HG02610 (cell line): ENCODE measurements around the gene NOS1AP.

Experiments used
- ATAC-seq: cut with Tn5 transposase; IDR thresholded peaks from one replicate; pipeline ENCODE4 v1.9.1; 2021; ENCODE audit warnings: mild to moderate bottlenecking, moderate library complexity; ENCODE audit not compliant: unreplicated experiment

NOS1AP gene

GRCh38 chr1:162376691-162377090, 307.2 kb downstream of the NOS1AP start, which contains the start of gene SPATA46:
SPATA46 (minus strand) TSS chr1:162376854; CDS start chr1:162376790, 64 bp downstream.
- no peak for ATAC-seq

GRCh38 chr1:162380061-162380846, 310.8 kb downstream of the NOS1AP start:
- no peak for ATAC-seq

GRCh38 chr1:162381383-162381782, 311.9 kb downstream of the NOS1AP start, which contains the start of gene C1orf226:
C1orf226 (plus strand) TSS chr1:162381728; CDS start chr1:162381902, 174 bp downstream.
- ATAC-seq = no peak

GRCh38 chr1:162381941-162382750, 312.7 kb downstream of the NOS1AP start:
- no peak for ATAC-seq

GRCh38 chr1:162383091-162383490, 313.6 kb downstream of the NOS1AP start:
- no peak for ATAC-seq

- no peak for ATAC-seq
Observed at GRCh38 chr1:162383516-162383915, 314.0 kb downstream of the NOS1AP start.

GRCh38 chr1:162384116-162384515, 314.6 kb downstream of the NOS1AP start:
- no peak for ATAC-seq

- ATAC-seq = no peak
Observed at GRCh38 chr1:162384601-162385279, 315.2 kb downstream of the NOS1AP start.

- no peak for ATAC-seq
Observed at GRCh38 chr1:162385280-162385623, 315.8 kb downstream of the NOS1AP start.

- ATAC-seq = no peak
Observed at GRCh38 chr1:162385702-162386101, 316.2 kb downstream of the NOS1AP start.

- ATAC-seq = no peak
Observed at GRCh38 chr1:162386292-162387225, 317.1 kb downstream of the NOS1AP start.

- no peak for ATAC-seq
Observed at GRCh38 chr1:162387226-162388082, 318.0 kb downstream of the NOS1AP start.

GRCh38 chr1:162388083-162388594, 318.6 kb downstream of the NOS1AP start:
- no peak for ATAC-seq

GRCh38 chr1:162388615-162389014, 319.1 kb downstream of the NOS1AP start:
- ATAC-seq = no peak

GRCh38 chr1:162389021-162389818, 319.7 kb downstream of the NOS1AP start:
- ATAC-seq = no peak

- no peak for ATAC-seq
Observed at GRCh38 chr1:162389971-162390370, 320.5 kb downstream of the NOS1AP start.

GRCh38 chr1:162390396-162391185, 321.1 kb downstream of the NOS1AP start:
- no peak for ATAC-seq
